NCI-H1930 (cell line): Measurements from ENCODE around the gene ERP44.
"Not testable (repeated sequence)": the region's sequence is repeated elsewhere in the genome, so short reads cannot be mapped to it uniquely, and the experiment has no call there.

Source experiments
- DNase-seq, 2 experiments: peaks; one replicate each; lab custom pipeline; 2025; lab: John Stamatoyannopoulos, UW

The ERP44 gene

DNA sequence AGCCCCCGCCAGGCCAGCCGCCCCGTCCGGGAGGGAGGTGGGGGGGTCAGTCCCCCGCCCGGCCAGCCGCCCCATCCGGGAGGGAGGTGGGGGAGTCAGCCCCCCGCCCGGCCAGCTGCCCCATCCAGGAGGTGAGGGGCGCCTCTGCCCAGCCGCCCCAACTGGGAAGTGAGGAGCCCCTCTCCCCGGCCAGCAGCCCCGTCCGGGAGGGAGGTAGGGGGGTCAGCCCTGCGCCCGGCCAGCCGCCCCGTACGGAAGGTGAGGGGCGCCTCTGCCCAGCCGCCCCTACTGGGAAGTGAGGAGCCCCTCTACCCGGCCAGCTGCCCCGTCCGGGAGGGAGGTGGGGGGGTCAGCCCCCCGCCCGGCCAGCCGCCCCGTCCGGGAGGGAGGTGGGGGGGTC is 30.8 kb downstream of the ERP44 start:
- not testable (repeated sequence) for DNase-seq

DNA sequence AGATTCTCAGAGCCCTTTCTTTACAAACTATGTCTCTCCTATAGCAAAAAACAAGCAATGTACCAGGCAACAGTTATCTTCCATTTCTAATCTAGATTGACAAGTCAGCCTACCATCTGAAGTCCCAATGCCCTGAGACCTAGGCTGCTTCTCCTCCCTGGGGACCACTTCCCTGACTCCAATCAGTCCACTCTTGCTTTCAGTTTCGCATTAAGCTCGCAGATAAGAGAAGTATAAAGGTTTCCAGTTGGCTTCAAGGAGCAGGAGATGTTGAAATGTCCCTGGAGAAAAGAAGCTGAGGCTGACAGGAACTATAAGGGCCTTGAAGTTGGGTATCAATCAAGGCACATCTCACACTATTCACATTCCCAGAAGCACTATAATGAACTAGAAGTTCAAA is 32.3 kb downstream of the ERP44 start:
- DNase-seq = no peak

DNA sequence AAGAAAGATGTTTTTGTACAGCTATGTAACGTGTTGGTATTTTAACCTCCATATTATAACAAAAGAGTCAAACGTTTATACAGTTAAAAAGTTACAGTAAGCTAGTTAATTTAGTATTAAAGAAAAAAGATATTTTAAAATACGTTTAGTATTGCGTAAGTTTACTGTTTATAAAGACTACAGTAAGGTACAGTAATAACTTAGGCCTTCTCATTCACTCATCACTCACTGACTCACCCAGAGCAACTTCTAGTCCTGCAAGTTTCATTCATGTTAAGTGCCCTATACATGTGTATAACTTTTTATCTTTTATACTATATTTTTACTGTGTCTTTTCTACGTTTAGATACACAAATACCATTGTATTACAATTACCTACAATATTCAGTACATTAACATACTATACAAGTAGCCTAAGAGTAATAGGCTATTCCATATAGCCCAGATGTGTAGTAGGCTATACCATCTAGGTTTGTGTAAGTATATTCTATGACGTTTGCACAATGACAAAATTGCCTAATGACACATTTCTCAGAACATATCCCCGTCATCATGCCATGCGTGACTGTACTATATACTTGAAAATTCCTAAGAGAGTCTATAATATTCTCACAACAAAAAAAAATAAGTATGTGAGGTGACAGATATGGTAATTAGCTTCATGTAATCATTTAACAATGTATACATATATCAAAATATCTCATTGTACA is 33.8 kb downstream of the ERP44 start:
- DNase-seq = no peak

DNA sequence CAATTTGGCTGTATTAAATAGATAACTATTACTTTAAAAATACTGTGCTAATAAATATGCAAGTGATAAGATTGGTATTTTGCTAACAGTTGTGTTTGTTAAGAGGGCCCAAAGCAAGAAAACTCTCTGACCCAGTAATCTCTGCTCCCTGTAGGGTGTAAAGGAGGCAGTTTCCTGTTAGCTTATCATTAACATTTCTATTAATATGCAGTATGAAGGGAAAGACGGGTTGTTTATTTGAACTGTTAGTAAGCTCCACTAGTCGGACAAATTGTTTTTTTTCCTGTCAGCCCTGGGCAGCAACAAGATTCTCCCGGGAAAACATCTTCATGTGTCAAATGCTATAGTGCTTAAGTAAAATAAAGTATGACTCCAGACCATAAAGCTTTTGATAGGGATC is 35.6 kb downstream of the ERP44 start:
- no peak for DNase-seq

DNA sequence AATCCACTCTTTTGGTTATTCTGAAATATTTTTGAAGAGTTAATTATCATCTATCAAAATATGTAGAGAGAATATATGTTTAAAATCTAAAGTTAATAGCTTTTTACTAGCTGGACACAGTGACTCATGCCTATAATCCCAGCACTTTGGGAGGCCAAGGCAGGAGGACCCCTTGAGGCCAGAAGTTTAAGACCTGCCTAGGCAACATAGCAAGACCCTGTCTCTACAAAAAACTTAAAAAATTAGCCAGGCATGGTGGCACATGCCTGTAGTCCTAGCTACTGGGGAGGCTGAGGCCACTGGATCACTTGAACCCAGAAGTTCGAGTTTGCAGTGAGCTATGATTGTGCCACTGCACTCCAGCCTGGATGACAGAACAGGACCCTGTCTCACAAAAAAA is 36.1 kb downstream of the ERP44 start:
- not testable (repeated sequence) for DNase-seq

DNA sequence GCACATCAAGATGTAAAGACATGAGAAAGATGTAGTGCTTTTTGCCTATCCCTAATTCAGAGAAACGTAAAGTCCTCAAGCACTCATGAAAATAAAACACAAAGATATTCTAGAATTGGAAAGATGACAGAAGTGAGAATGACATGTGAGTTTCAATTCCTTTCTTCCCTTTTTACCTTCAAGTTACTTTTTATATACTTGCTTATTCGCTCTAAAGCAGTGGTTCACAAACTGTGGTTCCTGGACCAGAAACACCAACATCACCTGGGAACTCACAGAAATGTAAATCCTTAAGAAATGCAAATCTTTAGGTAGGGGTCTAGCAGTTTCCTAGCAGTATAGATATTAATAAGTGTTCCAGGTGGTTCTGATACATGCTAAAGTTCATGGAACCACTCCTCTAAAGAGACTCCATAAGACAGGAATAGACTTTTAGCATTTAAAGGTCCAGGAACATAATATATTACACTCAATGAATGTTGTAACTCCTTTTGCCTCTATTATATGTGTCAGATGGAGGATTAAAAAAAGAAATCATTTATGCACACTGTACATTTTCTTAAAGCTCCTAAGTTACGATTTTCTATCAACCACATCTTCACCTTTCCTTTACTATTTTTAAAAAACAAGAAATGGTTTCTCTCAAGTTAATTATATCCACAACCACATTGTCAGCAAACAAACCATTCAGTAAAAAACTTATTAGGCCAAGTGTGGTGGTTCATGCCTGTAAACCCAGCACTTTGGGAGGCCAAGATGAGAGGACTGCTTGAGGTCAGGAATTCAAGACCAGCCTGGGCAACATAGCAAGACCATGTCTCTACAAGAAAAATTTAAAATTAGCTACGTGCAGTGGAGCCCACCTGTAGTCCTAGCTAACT is 39.9 kb downstream of the ERP44 start:
- no peak for DNase-seq

DNA sequence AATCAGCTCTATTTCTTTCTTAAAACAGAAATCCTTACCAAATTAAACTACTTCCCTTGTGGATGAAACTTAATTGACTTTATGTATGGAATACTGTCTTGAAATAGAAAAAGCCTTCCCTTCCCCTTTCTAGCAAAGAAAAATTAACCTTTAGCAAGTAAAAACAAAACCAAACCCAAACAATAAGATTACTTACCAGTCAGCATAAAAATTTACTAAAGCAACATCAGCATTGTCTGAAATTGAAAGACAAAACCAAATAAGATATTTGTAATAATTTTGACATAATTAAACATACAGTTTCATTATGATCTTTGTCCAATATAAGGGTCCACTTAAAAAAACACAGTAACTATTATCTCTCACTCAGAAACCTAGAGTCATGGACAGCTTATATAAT is 41.2 kb downstream of the ERP44 start:
- no peak for DNase-seq

DNA sequence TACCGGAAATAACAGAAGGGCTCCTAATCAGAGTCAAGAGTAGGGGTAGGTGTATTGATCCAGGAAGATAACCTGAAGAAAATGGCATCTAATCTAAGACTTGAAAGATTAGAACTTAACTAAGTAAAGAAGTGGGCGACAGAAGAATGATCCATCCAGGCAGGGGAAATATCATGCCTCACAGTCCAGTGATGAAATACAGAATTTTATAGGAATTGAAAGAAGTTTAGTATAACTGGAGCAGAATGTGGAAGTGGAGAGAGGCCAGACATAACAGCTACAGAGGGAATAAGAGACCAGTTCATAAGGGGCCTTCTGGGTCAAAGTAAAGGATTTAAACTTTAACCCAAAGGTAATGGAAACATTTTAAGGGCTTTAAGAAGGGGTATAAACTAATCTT is 42.2 kb downstream of the ERP44 start:
- no peak for DNase-seq

DNA sequence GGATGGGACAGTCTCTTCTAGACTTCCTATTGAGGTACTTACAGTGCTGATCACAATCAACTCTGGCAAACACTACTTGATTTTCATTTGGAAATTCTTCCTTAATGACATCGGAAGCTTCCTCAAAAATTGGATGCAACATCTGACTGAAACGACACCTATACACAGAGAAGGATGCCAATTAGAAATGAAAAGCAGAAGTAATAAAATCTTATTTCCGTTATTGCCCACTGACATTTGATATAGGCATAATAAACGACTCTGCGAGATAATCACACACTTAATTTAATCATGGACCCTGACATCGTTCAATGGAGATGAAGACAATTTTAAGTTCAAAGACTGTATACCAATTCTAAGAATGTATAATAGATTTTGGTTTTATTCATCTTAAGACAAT is 46.4 kb downstream of the ERP44 start:
- no peak for DNase-seq

DNA sequence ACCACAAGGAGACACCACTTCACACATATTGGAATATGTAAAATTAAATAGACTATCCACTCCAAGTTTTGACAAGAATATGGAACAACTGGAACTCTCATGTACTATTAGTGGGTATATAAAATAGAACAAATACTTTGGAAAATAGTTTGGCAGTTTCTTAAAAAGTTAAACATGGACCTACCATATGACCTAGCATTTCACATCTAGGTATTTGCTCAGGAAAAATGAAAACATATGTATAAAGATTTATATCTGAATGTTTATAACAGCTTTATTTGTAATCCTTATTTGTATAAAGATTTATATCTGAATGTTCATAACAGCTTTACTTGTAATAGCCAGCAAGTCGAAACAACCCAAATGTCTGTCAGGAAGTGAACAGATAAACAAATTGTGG is 49.2 kb downstream of the ERP44 start:
- no peak for DNase-seq

DNA sequence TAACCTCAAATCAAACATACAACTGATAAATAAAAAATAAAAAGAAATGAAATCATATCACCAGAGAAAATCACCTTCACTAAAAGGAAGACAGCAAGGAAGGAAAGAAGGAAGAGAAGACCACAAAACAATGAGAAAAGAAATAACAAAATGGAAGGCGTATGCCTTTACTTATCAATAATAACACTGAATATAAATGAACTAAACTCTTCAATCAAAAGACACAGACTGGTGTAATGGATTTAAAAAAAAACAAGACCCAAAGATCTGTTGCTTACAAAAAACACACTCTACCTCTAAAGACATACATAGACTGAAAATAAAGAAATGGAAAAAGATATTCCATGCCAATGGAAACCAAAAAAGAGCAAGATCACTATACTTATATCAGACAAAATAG is 60.3 kb downstream of the ERP44 start:
- DNase-seq = no peak

DNA sequence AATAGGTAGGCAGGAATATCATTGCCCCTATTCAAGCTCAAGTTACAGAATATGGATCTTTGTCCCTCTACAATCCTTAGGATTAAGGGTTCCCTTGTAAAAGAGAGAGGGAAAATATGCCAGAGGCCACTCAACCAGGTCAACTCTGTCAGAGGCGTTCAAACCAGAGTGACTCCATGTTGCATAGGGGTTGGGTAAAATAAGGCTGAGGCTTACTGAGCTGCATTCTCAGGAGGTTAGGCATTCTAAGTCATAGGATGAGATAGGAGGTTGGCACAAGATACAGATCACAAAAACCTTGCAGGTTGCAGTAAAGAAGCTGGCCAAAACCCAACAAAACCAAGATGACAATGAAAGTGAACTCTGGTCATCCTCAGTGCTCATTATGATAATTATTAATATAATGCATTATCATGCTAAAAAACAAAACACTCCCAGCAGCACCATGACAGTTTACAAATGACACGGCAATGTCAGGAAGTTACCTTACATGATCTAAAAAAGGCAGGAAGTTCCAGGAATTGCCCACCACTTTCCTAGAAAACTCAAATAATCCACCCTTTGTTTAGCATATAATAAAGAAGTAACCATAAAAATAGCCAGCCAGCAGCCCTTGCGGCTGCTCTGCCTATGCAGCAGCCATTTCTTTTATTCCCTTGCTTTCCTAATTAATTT is 64.8 kb downstream of the ERP44 start:
- no peak for DNase-seq

DNA sequence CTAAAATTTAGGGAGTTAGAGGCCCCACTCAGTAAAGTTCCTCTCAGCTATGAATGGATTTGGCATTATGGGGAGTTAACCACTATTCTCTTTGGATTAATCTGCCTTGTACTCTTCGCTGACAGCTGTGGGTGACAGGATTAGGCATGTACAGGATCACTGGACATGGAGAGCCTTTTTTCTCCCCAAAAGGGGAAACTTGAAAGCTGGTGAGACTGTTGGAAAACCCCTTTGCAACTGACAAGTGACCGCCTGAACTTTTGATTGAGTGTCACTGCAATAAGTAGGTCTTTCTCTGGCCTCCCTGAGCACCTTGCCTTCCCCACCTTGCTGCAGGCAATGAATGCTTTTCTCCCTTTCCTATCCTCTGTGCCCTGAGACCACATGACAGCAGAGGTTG is 68.3 kb downstream of the ERP44 start:
- no peak for DNase-seq

DNA sequence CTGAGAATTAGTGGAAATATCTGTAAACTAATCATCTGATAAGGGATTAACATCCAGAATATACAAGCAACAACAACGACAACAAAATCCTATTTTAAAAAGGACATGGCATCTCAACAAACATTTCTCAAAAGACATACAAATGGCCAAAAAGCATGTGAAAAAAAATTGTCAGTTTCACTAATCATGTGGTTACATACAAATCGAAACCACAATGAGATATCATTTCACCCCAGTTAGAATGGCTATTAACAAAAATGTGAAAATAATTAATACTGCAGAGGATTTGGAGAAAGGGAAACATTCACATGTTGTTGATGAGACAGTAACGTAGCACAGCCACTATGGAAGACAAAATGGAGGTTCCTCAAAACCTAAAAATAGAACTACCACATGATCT is 69.5 kb downstream of the ERP44 start:
- no peak for DNase-seq

DNA sequence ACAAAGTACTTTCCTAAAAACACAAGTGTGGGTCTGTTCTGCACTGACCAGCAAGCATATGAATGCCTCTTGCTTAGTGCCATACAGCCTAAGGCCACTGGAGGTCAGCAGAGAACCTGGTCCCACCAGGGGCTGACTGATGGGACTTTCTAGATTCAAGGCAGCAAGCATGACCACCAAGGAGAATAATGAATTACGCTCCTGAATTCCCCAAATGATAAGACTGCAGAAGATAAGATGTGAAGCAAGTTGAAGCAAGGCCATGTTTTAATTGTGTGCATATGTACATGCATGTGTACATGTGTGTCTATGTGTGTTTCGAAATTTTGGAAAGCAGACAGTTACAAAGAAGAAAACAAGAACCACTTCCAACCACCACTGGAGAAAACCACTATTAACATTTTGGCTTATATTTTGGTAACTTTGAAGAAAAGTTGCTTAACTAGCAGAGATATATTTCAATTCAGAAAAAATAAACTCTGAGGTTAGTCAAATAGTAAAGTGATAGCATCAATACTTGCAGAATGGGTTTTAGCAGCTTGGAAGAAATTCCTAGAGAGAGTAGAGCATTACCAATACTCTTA is 70.5 kb downstream of the ERP44 start:
- DNase-seq = peak; percentile 46 to 52

DNA sequence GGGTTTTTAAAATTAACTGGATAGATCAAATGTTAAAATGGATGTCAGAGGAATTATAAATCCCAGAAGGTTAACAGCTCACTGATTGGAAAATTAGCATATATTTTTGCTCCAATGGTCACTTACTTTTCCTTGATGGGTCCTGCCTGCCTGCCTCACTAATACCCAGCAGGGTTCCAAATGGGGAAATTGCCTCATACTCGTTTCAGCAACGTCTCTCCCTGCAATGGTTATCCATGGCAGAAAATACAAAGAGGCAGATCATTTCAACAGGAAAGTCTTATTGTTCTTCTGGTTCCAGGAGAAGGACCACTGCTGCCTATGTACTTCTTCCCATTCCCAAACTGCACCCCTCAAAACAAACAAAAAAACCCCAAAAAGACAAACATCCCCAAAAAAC is 71.3 kb downstream of the ERP44 start:
- no peak for DNase-seq

DNA sequence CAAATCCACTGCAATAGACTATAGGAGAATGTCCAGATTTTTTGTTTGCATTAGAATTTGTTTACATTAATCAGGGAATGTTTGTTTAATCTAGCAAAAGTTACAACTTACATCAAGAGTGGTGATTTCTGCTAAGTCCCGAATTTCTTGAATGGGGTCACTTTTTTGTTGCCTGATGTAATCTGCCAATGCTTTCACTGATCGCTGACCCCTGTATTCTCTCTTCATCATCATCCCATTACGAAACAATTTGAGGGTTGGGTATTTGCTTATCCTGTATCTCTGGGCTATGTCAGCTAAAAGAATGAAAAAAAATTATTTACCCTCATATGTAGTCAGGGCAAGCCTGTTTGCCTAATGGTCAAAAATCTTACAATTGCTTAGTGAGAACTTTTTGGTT is 76.9 kb downstream of the ERP44 start:
- DNase-seq = no peak

DNA sequence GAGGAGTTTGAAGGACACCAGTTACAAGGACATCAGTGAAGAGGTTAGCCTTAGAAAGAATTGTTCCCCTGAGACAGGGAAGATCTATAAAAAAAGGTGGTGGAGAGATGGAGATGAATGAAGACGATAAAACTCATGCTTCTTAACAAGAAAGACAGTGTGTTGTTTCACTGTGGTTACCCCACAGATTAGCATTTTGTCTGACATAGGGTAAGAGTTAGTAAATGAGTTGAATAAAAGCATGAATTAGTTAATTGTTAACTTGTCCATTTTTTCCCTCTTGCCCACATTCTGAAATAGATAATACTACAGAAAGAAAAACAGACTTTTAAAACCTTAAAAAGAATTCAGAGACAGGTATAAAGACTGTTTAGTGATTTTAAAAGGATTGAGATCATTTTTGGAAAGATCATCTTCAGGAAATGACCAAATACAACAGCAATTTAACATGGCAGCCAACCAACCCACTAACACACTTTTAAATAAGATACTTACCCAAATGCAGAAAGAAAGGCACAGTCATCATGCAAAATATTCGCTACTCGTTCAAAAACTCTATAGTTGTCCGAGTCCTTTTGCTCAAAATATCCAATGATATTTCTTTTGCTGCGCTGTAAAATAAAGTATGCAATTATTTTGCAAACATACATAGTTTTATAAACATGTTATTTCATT is 78.5 kb downstream of the ERP44 start:
- DNase-seq = no peak

DNA sequence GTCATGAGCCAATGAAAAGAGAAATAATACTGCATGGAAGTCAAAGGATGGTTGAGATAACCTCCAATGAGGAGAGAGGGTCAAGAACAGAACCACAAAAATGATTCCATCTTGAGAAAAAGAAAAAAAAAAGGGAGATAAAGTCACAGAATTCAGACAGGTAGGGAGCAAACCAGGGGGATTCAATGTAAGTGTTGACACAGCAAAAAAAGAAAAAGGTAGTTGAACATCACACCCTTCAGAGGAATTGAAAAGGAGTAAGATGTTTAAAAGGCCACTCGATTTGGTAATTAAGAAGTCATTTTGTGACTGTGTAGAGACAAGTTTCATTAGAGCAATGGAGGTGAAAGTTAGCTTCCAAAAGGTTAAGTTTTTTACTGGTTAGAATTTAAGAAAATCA is 79.3 kb downstream of the ERP44 start:
- no peak for DNase-seq

DNA sequence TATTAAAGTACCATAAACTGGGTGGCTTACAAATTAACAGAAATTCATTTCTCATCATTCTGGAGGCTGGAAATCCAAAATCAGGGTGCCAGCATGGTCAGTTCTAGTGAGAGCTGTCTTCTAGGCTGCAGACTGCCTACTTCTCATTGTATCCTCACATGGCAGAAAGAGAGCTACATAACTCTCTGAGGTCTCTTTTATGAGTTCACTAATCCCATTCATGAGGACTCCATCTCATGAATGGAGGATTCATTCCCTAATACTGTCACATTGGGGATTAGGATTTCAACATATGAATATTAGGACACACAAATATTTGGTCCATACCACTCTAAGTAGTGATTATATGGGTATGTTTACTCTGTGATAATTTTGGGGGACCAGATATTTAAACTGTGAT is 84.0 kb downstream of the ERP44 start:
- DNase-seq = no peak

DNA sequence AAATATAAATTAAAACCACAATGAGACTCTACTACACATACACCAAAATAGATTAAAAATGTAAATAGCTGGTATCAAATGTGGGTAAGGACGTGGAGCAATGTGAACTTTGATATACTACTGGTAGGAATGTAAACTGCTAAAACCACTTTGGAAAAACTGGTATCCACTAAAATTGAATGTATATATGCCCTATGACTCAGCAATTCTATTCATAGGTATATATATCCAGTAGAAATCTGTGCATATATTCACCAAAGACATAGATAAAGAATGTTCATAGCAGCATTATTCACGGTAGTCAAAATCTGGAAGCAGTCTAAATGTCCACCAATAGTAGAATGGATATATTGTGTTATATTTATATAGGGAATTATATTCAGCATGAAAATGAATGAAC is 85.2 kb downstream of the ERP44 start:
- DNase-seq = no peak

DNA sequence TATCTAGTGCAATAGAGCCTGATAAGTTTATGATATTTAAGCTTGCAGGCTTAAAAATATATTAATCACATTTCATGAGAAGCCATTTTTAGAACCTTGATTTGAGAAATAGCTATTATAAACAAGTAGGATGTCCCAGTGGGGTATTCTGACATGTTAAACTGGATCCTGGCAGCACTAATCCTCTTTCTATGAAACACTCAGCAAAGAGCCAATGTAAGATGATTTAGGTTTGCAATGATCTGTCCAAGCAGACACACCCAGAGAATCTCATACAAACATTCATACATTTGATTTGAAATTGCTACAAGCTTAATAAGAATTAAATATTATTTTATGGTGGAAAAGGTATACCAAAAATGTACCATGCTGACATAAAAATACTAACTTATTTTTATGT is 86.5 kb downstream of the ERP44 start:
- DNase-seq = no peak
